Brain microvascular endothelial cell (primary cell): ENCODE results near the gene INO80.

Experiments
- DNase-seq: peaks from one replicate; pipeline ENCODE4 v3.0.0-alpha.2; 2020
- H3K27ac ChIP-seq: fragments of 250-450 bp; sonication (Bioruptor Pico); 2 replicates; pipeline ENCODE4 v1.5.1; 2020; ENCODE audit warnings: mild to moderate bottlenecking, moderate library complexity
- H3K27me3 ChIP-seq: fragments of 250-450 bp; sonication (Bioruptor Pico); replicated peaks from 2 replicates; pipeline ENCODE4 v1.5.1; 2020; ENCODE audit warnings: mild to moderate bottlenecking
- H3K36me3 ChIP-seq: fragments of 250-450 bp; sonication (Bioruptor Pico); replicated peaks from 2 replicates; pipeline ENCODE4 v1.5.1; 2020; ENCODE audit warnings: mild to moderate bottlenecking
- H3K4me3 ChIP-seq: 2 replicates; pipeline ENCODE4 v1.5.1; 2011; ENCODE audit warnings: low read depth, mild to moderate bottlenecking, control low read depth, low read length, moderate library complexity
- CTCF ChIP-seq: IDR thresholded peaks from 2 replicates; pipeline ENCODE4 v1.5.1; 2011; ENCODE audit warnings: low read depth, mild to moderate bottlenecking, moderate library complexity, low read length, control low read depth, inconsistent platforms; ENCODE audit errors: missing control alignments
- in situ Hi-C: cut with HindIII; loops from 2 replicates; pipeline ENCODE4 v1.10.0; 2017; ENCODE audit warnings: low sequenced_read_pairs, low pct_ligation_motif_present

Gene INO80

GRCh38 chr15:41022487-41023090, 93.5 kb downstream of the INO80 start:
- peak; percentile 85 for TF ChIP-seq CTCF
- in situ Hi-C loops, result loop anchor here (25.0 kb wide), 1 partner anchor 110 kb away; no protein-coding TSS in a partner anchor
- Histone ChIP-seq H3K4me3 (no peak overlapping the region), H3K27ac (no peak overlapping the region), H3K36me3 (peaks cover 10% of the 10 kb centered on the region), H3K27me3 (no peaks in the 10 kb centered on the region)
- peak; percentile 43 for DNase-seq

- H3K36me3 ChIP-seq, result peaks cover 18% of the 10 kb centered on the region
Measured at GRCh38 chr15:41020829-41021228, 95.3 kb downstream of the INO80 start.

GRCh38 chr15:41020311-41020710, 95.8 kb downstream of the INO80 start:
- no peak for DNase-seq
- Histone ChIP-seq H3K27me3 (no peaks in the 10 kb centered on the region), H3K4me3 (no peak overlapping the region), H3K36me3 (peaks cover 19% of the 10 kb centered on the region), H3K27ac (no peak overlapping the region)
- TF ChIP-seq CTCF, result no peak
- in situ Hi-C loops, result loop anchor here (25.0 kb wide), 1 partner anchor 108 kb away; no protein-coding TSS in a partner anchor

More at GRCh38 chr15:41020829-41021228, 95.3 kb downstream of the INO80 start:
- in situ Hi-C loops, result loop anchor here (25.0 kb wide), 1 partner anchor 109 kb away; no protein-coding TSS in a partner anchor
- no peak for DNase-seq
- Histone ChIP-seq H3K4me3 (no peak overlapping the region), H3K27me3 (no peaks in the 10 kb centered on the region), H3K27ac (no peak overlapping the region)
- TF ChIP-seq CTCF, result no peak

- DNase-seq, result no peak
Measured at GRCh38 chr15:41019174-41019573, 96.9 kb downstream of the INO80 start.

GRCh38 chr15:41018534-41018933, 97.5 kb downstream of the INO80 start:
- H3K27me3 ChIP-seq, result no peaks in the 10 kb centered on the region
- in situ Hi-C loops, result loop anchor here (25.0 kb wide), 1 partner anchor 106 kb away; no protein-coding TSS in a partner anchor
- H3K4me3 ChIP-seq, result no peak overlapping the region
- no peak overlapping the region for H3K27ac ChIP-seq
- peaks cover 31% of the 10 kb centered on the region for H3K36me3 ChIP-seq
- peak; percentile 17 for TF ChIP-seq CTCF
- DNase-seq, result no peak

More at GRCh38 chr15:41019174-41019573, 96.9 kb downstream of the INO80 start:
- no peak overlapping the region for H3K27ac ChIP-seq
- in situ Hi-C loops, result loop anchor here (25.0 kb wide), 1 partner anchor 107 kb away; no protein-coding TSS in a partner anchor
- peaks cover 26% of the 10 kb centered on the region for H3K36me3 ChIP-seq
- H3K27me3 ChIP-seq, result no peaks in the 10 kb centered on the region
- H3K4me3 ChIP-seq, result no peak overlapping the region
- TF ChIP-seq CTCF, result no peak
